Small intestine (tissue), 7 donors: ENCODE data around the gene CHST8. TPM values are rescaled to one million over a fixed set of nuclear protein-coding genes. Genes with fewer than 3 reads are reported as not detected.

Experiments
- DNase-seq, 2 donors: peaks; one replicate each; pipeline versions ENCODE4 v3.0.0 to v3.0.0-alpha.2; 2013
- FAIRE-seq: peaks from 2 replicates; lab custom pipeline; 2012; peaks lifted over from hg19 to GRCh38; lab: Jason Lieb, UNC
- H3K27ac ChIP-seq, 3 donors: one replicate each; pipeline ENCODE4 v1.5.1; 2013; ENCODE audit warnings: low read length in 2 of 3, mild to moderate bottlenecking in 2 of 3, control low read depth in 1 of 3, inconsistent platforms in 1 of 3, low read depth in 1 of 3, moderate library complexity in 1 of 3
- H3K27me3 ChIP-seq, 3 donors: one replicate each; pipeline ENCODE4 v1.6.1; 2013; ENCODE audit warnings: low read length in 3 of 3, inconsistent platforms in 1 of 3; ENCODE audit not compliant: control insufficient read depth in 3 of 3, insufficient read depth in 3 of 3
- H3K36me3 ChIP-seq, 3 donors: one replicate each; pipeline ENCODE4 v1.6.1; 2013; ENCODE audit warnings: low read length in 3 of 3, inconsistent platforms in 1 of 3, low read depth in 1 of 3, mild to moderate bottlenecking in 1 of 3, moderate library complexity in 1 of 3; ENCODE audit not compliant: control insufficient read depth in 3 of 3, insufficient read depth in 2 of 3
- H3K4me1 ChIP-seq, 3 donors: one replicate each; pipeline ENCODE4 v1.6.1; 2013; ENCODE audit warnings: low read length in 2 of 3, inconsistent platforms in 1 of 3, low read depth in 1 of 3, mild to moderate bottlenecking in 1 of 3, moderate library complexity in 1 of 3; ENCODE audit not compliant: control insufficient read depth in 3 of 3, insufficient read depth in 2 of 3
- H3K4me3 ChIP-seq, 3 donors: one replicate each; pipeline ENCODE4 v1.5.1; 2013; ENCODE audit warnings: low read length in 3 of 3, control low read depth in 1 of 3, inconsistent platforms in 1 of 3, low read depth in 1 of 3, mild to moderate bottlenecking in 1 of 3, moderate library complexity in 1 of 3
- H3K9me3 ChIP-seq, 2 donors: one replicate each; pipeline ENCODE4 v1.6.1; 2013; ENCODE audit warnings: low read depth in 1 of 2, low read length in 1 of 2; ENCODE audit not compliant: control insufficient read depth in 2 of 2, insufficient read depth in 1 of 2
- WGBS, 3 donors: extraction: QIAGEN DNeasy Blood & Tissue Kit; methylation state at CpG; one replicate each; pipeline ENCODE4 v1.1.7; 2013; 5-methylcytosine and 5-hydroxymethylcytosine counted together
- polyA plus RNA-seq, 4 donors: library from polyadenylated mRNA; stranded (reverse) in 3 of 4; unstranded in 1 of 4; fragments of 200-250 nt in 3 of 4; fragments of 120-200 nt in 1 of 4; gene quantifications; one replicate each; pipeline versions ENCODE4 v1.2.1 to v1.2.3, GENCODE V29; 2013
- donor health status: healthy with polysubstance abuse.
- donor health status: control.
- donor health status: control.
- donor health status: Bipolar disorder and iron deficiency.
- donor health status: healthy.

The CHST8 gene
- polyA plus RNA-seq, 4 donors = 0.21 to 0.54 TPM; not detected in 2

DNA sequence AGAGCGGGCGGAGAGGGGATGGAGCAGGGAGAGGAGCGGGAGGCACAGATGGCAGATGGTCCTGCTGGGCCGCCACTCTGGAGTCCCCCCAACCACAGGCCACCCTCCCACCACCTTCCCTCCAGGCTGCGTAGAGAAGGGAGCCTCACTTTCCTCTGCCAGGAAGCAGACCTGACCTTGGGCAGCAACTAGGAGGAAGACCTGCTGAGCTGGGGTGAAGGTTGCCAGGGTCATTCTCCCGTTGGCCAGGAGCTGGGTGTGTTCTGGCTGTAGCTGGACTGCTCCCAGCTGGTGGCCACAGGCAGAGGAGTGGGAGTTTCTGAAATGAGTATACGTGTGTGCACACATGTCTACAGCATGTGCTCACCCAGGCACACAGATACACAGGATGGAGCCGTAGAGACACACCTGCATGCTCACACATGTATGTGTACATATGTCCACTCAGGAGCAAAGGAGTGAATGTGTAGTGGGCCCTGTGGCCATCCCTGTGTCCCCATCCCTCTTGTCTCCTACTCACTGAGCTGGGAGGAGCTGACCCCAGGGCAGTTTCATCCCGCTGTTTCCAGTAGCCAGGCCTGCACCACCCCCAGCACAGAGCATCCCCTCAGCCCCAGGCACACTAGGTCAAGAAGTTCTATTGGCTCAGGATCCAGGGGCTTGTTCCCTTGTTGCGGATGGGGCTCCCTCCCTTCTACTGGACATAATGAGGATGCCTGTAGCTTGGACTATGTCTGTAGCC lies 53.0 kb downstream of the CHST8 start:
- Histone ChIP-seq H3K27ac (no peak overlapping the region), H3K9me3 (no peaks in the 10 kb centered on the region), H3K4me3 (no peak overlapping the region), H3K36me3 (no peaks in the 10 kb centered on the region), H3K27me3 (no peaks in the 10 kb centered on the region), H3K4me1 (no peaks in the 10 kb centered on the region)
- 59 to 66% (median 61%) methylated on average over 10 of the region's 10 CpGs for WGBS, 3 donors
- FAIRE-seq (no peak), DNase-seq (no peak)

DNA sequence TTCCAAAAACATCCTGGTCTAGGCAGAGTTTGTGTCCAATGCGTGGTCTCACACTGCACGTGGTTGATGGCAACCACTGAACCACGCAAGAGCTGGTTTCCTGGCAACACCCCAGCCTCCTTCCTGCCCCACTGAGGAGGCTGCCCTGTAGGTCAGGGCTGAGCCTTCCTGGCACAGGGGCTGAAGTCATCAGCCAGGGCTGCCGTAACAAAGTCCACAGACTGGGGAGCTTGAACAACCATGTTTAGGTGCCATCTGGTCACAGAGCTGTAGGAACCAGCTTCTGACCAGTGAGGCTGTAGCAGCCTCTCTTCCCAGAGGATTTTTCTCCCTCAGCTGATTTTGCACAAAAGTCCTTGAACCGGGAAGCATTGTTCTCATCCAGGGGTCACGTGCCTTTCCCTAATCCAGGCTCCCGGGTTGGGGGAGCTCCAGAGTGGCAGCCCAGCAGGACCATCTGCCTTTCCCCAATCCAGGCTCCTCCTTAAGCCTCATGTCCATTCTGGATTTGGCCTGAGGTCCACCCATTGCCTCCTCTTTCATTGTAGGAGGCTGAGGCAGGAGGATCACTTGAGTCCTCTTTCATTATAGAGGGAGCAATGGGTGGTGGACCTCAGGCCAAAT lies 53.9 kb downstream of the CHST8 start:
- no peak overlapping the region for H3K4me3 ChIP-seq
- H3K36me3 ChIP-seq = no peaks in the 10 kb centered on the region
- no peak for FAIRE-seq
- 57 to 60% (median 58%) methylated on average over 7 of the region's 7 CpGs for WGBS, 3 donors
- no peaks in the 10 kb centered on the region for H3K9me3 ChIP-seq
- no peak overlapping the region for H3K27ac ChIP-seq
- no peaks in the 10 kb centered on the region for H3K4me1 ChIP-seq
- DNase-seq = peak in 1 of 2 donors; percentile 5
- no peaks in the 10 kb centered on the region for H3K27me3 ChIP-seq

DNA sequence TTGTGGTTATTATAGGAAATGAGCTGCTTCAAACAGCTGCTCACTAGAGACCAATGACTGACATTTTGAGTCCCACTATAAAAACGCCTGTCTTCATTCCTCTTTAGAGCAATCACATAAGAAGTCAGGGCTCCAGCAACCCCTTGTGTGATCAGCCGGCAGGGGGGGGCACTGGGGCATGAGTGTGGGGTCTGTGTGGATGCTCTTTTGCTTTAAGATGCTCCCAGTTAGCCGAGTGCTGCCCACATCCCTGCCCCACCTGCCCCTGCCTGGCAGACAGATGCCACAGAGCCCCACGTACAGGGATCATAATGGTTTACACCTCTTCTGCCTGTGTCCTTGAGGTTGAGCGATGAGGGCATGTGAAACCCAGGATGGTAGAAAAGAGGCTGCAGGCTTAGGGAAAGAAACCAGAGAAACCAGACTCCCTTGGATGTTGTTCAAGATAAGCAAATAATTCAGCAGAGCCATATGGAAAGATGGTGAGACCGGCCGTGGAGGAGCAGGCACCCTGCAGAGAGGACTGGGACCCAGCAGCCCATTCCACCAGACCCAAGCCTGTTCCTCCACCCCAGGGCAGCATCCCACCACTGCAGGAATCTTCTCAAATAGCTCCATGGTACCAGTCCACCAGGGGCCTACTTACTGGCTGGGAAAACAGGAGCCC lies 55.4 kb downstream of the CHST8 start:
- Histone ChIP-seq H3K4me1 (no peaks in the 10 kb centered on the region), H3K36me3 (no peaks in the 10 kb centered on the region), H3K4me3 (no peak overlapping the region), H3K27me3 (no peaks in the 10 kb centered on the region), H3K9me3 (no peaks in the 10 kb centered on the region), H3K27ac (no peak overlapping the region)
- DNase-seq = no peak
- FAIRE-seq = no peak
- 59 to 64% (median 60%) methylated on average over 7 of the region's 7 CpGs for WGBS, 3 donors

DNA sequence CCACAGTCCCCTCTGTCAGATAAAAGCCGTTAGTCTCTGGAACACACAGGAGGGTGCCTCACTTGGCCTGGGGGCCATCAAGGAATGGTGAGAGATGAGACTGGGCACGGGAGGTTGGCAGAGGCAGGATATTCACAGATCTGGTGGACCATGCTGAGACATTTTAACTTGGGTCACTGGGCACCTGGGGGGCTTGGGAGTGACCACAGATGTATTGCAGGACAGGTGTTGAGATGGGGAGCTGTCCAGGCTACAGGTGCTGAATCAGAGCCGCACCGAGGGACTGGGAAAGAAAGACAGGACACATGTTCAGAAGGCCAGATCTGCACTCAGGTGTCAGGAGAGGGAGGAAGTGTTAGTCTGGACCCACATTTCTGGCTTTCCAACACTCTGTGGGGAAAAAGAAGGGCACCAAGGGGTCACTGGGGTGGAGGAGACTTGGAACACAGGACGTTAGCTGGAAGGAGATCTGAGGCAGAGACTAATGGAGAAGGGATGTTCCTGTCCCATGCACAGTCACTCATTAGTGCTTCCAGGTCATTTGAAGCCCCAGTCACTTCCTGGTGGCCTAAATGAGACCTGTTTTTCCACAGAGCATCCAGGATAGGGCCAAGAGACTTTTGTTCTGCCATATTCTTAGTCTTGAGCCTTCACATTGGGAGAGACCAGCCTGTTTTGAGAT lies 56.1 kb downstream of the CHST8 start:
- FAIRE-seq (no peak), DNase-seq (no peak)
- WGBS, 3 donors = 56 to 62% (median 57%) methylated on average over 5 of the region's 5 CpGs
- Histone ChIP-seq H3K4me1 (no peaks in the 10 kb centered on the region), H3K36me3 (no peaks in the 10 kb centered on the region), H3K9me3 (no peaks in the 10 kb centered on the region), H3K27me3 (no peaks in the 10 kb centered on the region), H3K4me3 (no peak overlapping the region), H3K27ac (no peak overlapping the region)

DNA sequence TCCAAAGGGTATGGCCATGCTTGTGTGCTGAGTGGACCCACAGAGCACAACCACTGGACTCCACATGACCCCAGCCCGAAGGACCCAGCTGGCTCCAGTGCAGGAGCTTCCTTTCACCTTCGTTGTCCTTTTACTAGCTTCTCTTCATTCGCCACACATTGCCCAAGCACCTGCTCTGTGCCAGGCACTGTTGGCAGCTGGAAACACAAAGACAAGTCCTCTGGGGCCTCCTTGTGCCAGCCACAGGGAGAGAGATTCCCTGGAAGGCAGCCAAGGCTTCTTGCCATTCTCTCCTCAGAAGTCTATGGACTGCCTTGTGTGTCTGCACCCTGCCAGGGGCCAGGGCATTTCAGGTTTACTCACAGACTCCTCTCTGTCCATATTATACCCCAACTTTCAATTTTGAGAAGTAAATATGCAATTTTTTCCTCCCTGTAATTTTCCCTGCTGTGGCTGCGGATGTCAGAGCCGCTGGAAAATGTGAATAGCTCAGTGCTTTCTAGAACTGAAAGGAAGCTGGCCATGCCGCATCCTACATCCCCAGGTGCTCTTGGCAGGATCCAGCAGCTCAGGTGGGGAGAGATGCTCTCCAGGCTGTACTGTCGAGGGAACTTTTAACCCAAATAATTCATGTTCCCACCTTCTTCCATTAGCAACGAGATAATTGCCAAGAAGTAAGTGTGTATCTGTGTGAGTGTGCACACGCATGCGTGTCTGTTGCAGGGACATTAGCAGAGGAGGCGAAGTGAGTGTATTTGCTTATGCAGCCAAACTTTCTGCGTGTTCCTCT lies 57.2 kb downstream of the CHST8 start:
- DNase-seq = no peak
- 73 to 80% (median 77%) methylated on average over 12 of the region's 12 CpGs for WGBS, 3 donors
- Histone ChIP-seq H3K4me1 (no peaks in the 10 kb centered on the region), H3K4me3 (no peak overlapping the region), H3K27me3 (peaks cover 0 to 5% (median 2%) of the 10 kb centered on the region in 3 donors), H3K36me3 (no peaks in the 10 kb centered on the region), H3K27ac (no peak overlapping the region), H3K9me3 (no peaks in the 10 kb centered on the region)
- FAIRE-seq = no peak

DNA sequence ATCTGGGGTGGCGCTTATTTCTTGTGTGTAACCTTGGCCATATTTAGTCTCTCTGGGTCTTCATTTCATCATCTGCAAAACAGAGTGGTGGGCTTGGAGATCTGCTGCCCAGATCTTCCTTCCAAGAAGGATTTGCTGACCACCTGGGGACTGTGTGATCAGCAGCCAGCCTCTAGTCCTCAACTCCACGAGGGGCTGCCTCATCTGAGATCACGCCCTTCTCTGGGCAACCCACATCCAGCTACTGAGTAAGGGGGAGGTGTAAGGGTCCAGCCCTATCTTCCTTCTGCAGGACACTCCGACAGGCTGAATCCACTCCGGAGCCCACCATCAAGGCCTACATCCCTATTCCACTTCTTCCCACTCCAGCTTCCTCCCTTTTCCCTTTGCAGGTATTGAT lies 57.9 kb downstream of the CHST8 start:
- no peak for FAIRE-seq
- Histone ChIP-seq H3K36me3 (no peaks in the 10 kb centered on the region), H3K4me1 (no peaks in the 10 kb centered on the region), H3K27me3 (peaks cover 0 to 12% (median 4%) of the 10 kb centered on the region in 3 donors), H3K27ac (no peak overlapping the region), H3K9me3 (no peaks in the 10 kb centered on the region), H3K4me3 (no peak overlapping the region)
- no peak for DNase-seq
- 72 to 84% (median 77%) methylated on average over 5 of the region's 5 CpGs for WGBS, 3 donors

GRCh38 chr19:33681081-33681680 lies 59.4 kb downstream of the CHST8 start:
- DNase-seq (no peak), FAIRE-seq (no peak)
- WGBS, 3 donors = 42 to 69% (median 56%) methylated on average over 3 of the region's 3 CpGs

More at GRCh38 chr19:33681081-33681680, 59.4 kb downstream of the CHST8 start:
- Histone ChIP-seq H3K27me3 (peaks cover 0 to 19% (median 4%) of the 10 kb centered on the region in 3 donors), H3K27ac (no peak overlapping the region), H3K4me1 (no peaks in the 10 kb centered on the region), H3K4me3 (no peak overlapping the region), H3K36me3 (no peaks in the 10 kb centered on the region), H3K9me3 (no peaks in the 10 kb centered on the region)
